Natural killer cell (primary cell): ENCODE measurements around the gene GRID1. TPM values are rescaled to one million over a fixed set of nuclear protein-coding genes. Genes with fewer than 3 reads are reported as not detected.

Source experiments
- ATAC-seq, 3 donors: fragments of 150-1000 bp in 2 of 3; fragments of 200-7000 bp in 1 of 3; cut with Tn5 transposase; 1 replicate in 1 of 3; 2 replicates in 2 of 3; pipeline ENCODE4 v1.10.0; 2021; ENCODE audit warnings: mild to moderate bottlenecking in 2 of 3, moderate library complexity in 2 of 3
- DNase-seq, 2 donors: peaks; one replicate each; pipeline versions ENCODE4 v3.0.0 to v3.0.0-alpha.2; 2013 to 2021; ENCODE audit warnings: mixed read lengths in 1 of 2
- H3K27ac ChIP-seq: one replicate; pipeline ENCODE4 v1.5.1; 2013; ENCODE audit warnings: mild to moderate bottlenecking, low read length
- H3K27me3 ChIP-seq: one replicate; pipeline ENCODE4 v1.6.1; 2013; ENCODE audit warnings: low read length; ENCODE audit not compliant: control insufficient read depth, insufficient read depth
- H3K36me3 ChIP-seq: one replicate; pipeline ENCODE4 v1.6.1; 2013; ENCODE audit warnings: low read length; ENCODE audit not compliant: control insufficient read depth, insufficient read depth
- H3K4me1 ChIP-seq: one replicate; pipeline ENCODE4 v1.6.1; 2013; ENCODE audit warnings: low read length; ENCODE audit not compliant: control insufficient read depth, insufficient read depth
- H3K4me3 ChIP-seq: one replicate; pipeline ENCODE4 v1.5.1; 2013; ENCODE audit warnings: low read length
- H3K9me3 ChIP-seq: one replicate; pipeline ENCODE4 v1.6.1; 2013; ENCODE audit warnings: low read length; ENCODE audit not compliant: control insufficient read depth, insufficient read depth
- H3K27ac Mint-ChIP-seq, 2 donors: one replicate each; pipeline ENCODE4 v1.8.0; 2022; ENCODE audit warnings: mild to moderate bottlenecking in 2 of 2, mixed read lengths in 2 of 2, moderate library complexity in 1 of 2
- H3K27me3 Mint-ChIP-seq, 2 donors: one replicate each; pipeline ENCODE4 v1.8.0; 2022; ENCODE audit warnings: low read depth in 2 of 2, mixed read lengths in 2 of 2
- H3K36me3 Mint-ChIP-seq: one replicate; pipeline ENCODE4 v1.8.0; 2022; ENCODE audit warnings: mixed read lengths
- H3K4me1 Mint-ChIP-seq, 2 donors: one replicate each; pipeline ENCODE4 v1.8.0; 2022; ENCODE audit warnings: mixed read lengths in 2 of 2
- H3K4me3 Mint-ChIP-seq: one replicate; pipeline ENCODE4 v1.8.0; 2022; ENCODE audit warnings: mild to moderate bottlenecking, moderate library complexity, mixed read lengths
- H3K9me3 Mint-ChIP-seq, 2 donors: one replicate each; pipeline ENCODE4 v1.8.0; 2022; ENCODE audit warnings: mixed read lengths in 2 of 2
- WGBS: methylation state at CpG from one replicate; pipeline ENCODE4 v1.1.7; 2013; ENCODE audit warnings: missing lambda C conversion rate; ENCODE audit not compliant: insufficient coverage; 5-methylcytosine and 5-hydroxymethylcytosine counted together
- intact Hi-C: fragments of 100-400 bp; cut with micrococcal nuclease; formaldehyde crosslinking; loops from one replicate; pipeline ENCODE4 v1.14.2; 2022
- total RNA-seq, 4 donors: library from RNA; stranded (reverse); fragments of 120-200 nt in 1 of 4; gene quantifications; one replicate each; pipeline versions ENCODE4 v1.2.3 to v1.2.4, GENCODE V29; 2013 to 2022
- TF ChIP-seq, protein P1 (sequence below): fragments of 200-600 bp; IDR thresholded peaks from one replicate; pipeline ENCODE4 v1.8.0; 2022; ENCODE audit warnings: antibody characterized with exemption

Gene GRID1
- total RNA-seq, 3 donors from 2014 or later (not counting 1 experiment from before 2014, with no cell fraction given) = not detected

DNA sequence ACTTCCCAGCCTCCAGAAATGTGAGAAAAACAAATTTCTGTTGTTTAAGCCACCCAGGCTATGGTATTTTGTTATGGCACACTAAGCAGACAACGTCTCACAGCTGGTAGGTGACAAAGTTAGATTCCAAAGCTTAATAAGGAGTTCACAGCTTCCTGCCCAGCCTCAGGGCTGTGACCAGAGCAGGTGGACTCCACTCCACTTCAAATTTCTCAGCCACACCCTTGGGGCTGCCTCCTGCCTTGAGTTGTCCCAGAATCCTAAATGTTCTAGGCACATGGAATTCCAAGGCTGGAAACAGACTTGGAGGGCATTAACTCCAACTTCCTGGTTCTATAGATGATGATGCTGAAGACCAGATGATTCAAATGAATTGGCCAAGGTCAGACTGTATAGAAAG, 310.7 kb downstream of the GRID1 start:
- 77% methylated on average over 1 of the region's 1 CpG for WGBS
- no peaks in the 10 kb centered on the region for H3K27me3 Mint-ChIP-seq
- no peaks in the 10 kb centered on the region for H3K36me3 Mint-ChIP-seq
- intact Hi-C loops = no loop called here
- H3K9me3 Mint-ChIP-seq = no peaks in the 10 kb centered on the region
- no peaks in the 10 kb centered on the region for H3K36me3 ChIP-seq
- no peaks in the 10 kb centered on the region for H3K4me1 ChIP-seq
- DNase-seq (no peak), ATAC-seq (no peak)
- no peak overlapping the region for H3K27ac Mint-ChIP-seq
- H3K27ac ChIP-seq = no peak overlapping the region
- H3K4me3 ChIP-seq = no peak overlapping the region
- TF ChIP-seq, protein P1, sequence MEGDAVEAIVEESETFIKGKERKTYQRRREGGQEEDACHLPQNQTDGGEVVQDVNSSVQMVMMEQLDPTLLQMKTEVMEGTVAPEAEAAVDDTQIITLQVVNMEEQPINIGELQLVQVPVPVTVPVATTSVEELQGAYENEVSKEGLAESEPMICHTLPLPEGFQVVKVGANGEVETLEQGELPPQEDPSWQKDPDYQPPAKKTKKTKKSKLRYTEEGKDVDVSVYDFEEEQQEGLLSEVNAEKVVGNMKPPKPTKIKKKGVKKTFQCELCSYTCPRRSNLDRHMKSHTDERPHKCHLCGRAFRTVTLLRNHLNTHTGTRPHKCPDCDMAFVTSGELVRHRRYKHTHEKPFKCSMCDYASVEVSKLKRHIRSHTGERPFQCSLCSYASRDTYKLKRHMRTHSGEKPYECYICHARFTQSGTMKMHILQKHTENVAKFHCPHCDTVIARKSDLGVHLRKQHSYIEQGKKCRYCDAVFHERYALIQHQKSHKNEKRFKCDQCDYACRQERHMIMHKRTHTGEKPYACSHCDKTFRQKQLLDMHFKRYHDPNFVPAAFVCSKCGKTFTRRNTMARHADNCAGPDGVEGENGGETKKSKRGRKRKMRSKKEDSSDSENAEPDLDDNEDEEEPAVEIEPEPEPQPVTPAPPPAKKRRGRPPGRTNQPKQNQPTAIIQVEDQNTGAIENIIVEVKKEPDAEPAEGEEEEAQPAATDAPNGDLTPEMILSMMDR = no peak
- H3K4me1 Mint-ChIP-seq = no peaks in the 10 kb centered on the region
- H3K9me3 ChIP-seq = no peaks in the 10 kb centered on the region
- no peaks in the 10 kb centered on the region for H3K27me3 ChIP-seq
- H3K4me3 Mint-ChIP-seq = no peak overlapping the region

DNA sequence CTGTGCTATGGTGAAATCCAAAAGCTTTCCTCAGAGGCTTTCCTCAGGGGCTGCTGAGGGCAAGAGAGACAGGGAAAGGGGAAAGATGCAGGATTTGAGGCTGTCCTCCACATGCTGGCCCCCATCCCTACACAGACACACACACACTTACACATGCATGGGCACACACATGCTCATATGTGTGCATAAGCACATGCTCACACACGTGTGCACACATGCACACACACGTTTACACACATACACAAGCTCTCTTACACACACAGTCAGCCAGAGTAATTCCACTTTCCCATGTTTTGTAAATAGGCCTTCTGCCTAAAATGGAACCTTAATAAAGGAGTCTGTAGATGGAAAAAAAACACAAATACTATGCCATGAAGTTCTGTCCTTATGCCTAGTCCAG, 312.9 kb downstream of the GRID1 start:
- no peak overlapping the region for H3K27ac ChIP-seq
- H3K27ac Mint-ChIP-seq = no peak overlapping the region
- H3K36me3 ChIP-seq = no peaks in the 10 kb centered on the region
- ATAC-seq (no peak), DNase-seq (no peak)
- H3K27me3 Mint-ChIP-seq = no peaks in the 10 kb centered on the region
- H3K36me3 Mint-ChIP-seq = no peaks in the 10 kb centered on the region
- WGBS = 81% methylated on average over 2 of the region's 2 CpGs
- TF ChIP-seq, protein P1 = no peak
- H3K4me3 Mint-ChIP-seq = no peak overlapping the region
- H3K9me3 ChIP-seq = no peaks in the 10 kb centered on the region
- H3K27me3 ChIP-seq = no peaks in the 10 kb centered on the region
- intact Hi-C loops = no loop called here
- H3K4me1 ChIP-seq = no peaks in the 10 kb centered on the region
- H3K9me3 Mint-ChIP-seq = no peaks in the 10 kb centered on the region
- H3K4me1 Mint-ChIP-seq = no peaks in the 10 kb centered on the region
- no peak overlapping the region for H3K4me3 ChIP-seq

DNA sequence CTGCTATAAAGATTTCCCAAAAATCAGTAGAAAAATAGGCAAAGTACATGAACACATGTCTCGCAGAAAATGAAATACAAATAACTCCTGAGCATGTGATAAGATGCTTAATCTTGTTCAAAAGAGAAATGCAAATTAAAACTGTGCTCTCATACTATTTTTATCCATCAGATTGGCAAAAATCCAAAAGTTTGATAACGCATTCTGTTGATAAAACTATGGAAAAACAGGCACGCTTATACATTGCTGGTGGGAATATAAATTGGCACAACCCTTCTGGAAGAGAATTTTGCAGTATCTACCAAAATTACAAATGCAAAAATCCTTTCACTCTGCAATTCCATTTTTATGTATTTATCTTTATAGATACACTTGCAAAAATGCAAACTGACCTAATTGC, 315.0 kb downstream of the GRID1 start:
- DNase-seq (no peak), ATAC-seq (no peak)
- Histone ChIP-seq H3K4me3 (no peak overlapping the region), H3K27me3 (no peaks in the 10 kb centered on the region), H3K27ac (no peak overlapping the region), H3K36me3 (no peaks in the 10 kb centered on the region), H3K4me1 (no peaks in the 10 kb centered on the region), H3K9me3 (no peaks in the 10 kb centered on the region)
- TF ChIP-seq, protein P1 = no peak
- Mint-ChIP-seq H3K4me3 (no peak overlapping the region), H3K27ac (no peak overlapping the region), H3K27me3 (no peaks in the 10 kb centered on the region), H3K36me3 (no peaks in the 10 kb centered on the region), H3K4me1 (no peaks in the 10 kb centered on the region), H3K9me3 (no peaks in the 10 kb centered on the region)
- 100% methylated on average over 2 of the region's 3 CpGs for WGBS
- intact Hi-C loops = no loop called here

DNA sequence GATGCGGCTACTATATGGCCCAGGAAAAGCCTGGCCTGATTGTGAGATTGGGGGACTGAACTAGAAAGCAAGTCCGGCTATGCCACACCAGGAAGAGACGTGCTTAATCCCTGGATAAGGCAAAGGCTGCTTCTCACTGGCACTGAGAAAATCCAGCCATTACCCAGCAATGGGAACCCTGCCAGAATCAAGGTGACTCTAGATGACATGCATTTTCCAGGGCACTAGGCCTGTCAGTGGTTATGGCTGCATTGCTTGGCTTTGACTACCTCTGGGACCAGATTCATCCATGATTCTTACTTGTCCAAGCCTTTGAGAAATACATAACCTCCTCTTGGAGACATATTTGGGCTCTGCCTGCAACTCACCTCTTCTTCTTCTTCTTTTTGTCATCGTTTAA, 317.2 kb downstream of the GRID1 start:
- Mint-ChIP-seq H3K4me3 (no peak overlapping the region), H3K27me3 (peaks cover 2 to 6% of the 10 kb centered on the region in 2 donors), H3K27ac (no peak overlapping the region), H3K36me3 (no peaks in the 10 kb centered on the region), H3K9me3 (no peaks in the 10 kb centered on the region), H3K4me1 (no peaks in the 10 kb centered on the region)
- Histone ChIP-seq H3K27ac (no peak overlapping the region), H3K4me3 (no peak overlapping the region), H3K4me1 (no peaks in the 10 kb centered on the region), H3K9me3 (no peaks in the 10 kb centered on the region), H3K27me3 (no peaks in the 10 kb centered on the region), H3K36me3 (no peaks in the 10 kb centered on the region)
- 96% methylated on average over 3 of the region's 4 CpGs for WGBS
- intact Hi-C loops = no loop called here
- ATAC-seq (no peak), DNase-seq (no peak)
- TF ChIP-seq, protein P1 = no peak
